ENCODE data around the gene USP12.

DNA sequence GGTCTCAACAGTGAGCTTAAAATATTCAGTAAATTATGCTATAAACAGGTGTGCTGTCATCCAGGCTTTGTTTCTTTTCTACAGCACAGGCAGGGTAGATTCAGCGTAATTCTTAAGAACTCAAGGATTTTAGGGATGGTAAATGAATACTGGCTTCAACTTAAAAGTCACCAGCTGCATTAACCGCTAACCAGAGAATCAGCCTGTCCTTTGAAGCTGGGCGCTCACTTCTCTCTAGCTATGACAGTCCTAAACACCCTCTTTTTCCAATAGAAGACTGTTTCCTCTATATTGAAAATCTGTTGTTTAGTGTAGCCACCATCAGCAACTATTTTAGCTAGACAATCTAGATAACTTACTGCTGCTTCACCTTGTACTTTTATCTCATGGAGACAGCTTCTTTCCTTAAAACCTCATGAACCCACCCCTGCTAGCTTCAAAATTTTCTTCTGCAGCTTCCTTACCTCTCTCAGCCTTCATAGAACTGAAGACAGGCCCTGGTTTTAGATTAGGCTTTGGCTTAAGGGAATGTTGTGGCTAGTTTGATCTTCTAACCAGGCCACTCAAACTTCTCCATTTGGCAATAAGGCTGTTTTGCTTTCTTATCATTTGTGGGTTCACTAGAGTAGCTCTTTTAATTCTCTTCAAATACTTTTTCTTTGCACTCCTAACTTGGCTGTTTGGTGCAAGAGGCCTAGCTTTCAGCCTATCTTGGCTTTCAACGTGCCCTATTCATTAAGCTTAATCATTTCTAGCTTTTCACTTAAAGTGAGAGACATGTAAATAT, 89.5 kb downstream of the USP12 start:
- TF ChIP-seq, protein P1, sequence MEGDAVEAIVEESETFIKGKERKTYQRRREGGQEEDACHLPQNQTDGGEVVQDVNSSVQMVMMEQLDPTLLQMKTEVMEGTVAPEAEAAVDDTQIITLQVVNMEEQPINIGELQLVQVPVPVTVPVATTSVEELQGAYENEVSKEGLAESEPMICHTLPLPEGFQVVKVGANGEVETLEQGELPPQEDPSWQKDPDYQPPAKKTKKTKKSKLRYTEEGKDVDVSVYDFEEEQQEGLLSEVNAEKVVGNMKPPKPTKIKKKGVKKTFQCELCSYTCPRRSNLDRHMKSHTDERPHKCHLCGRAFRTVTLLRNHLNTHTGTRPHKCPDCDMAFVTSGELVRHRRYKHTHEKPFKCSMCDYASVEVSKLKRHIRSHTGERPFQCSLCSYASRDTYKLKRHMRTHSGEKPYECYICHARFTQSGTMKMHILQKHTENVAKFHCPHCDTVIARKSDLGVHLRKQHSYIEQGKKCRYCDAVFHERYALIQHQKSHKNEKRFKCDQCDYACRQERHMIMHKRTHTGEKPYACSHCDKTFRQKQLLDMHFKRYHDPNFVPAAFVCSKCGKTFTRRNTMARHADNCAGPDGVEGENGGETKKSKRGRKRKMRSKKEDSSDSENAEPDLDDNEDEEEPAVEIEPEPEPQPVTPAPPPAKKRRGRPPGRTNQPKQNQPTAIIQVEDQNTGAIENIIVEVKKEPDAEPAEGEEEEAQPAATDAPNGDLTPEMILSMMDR (IDR thresholded peaks at IDR 0.05) = no peak
- no peak for TF ChIP-seq EZH2 (IDR thresholded peaks at IDR 0.05)
